HepG2 (cell line): ENCODE measurements around the gene BAZ1B. TPM values are rescaled to one million over a fixed set of nuclear protein-coding genes. Genes with fewer than 3 reads are reported as not detected.
"Not testable (repeated sequence)": the region's sequence is repeated elsewhere in the genome, so short reads cannot be mapped to it uniquely, and the experiment has no call there.

Source experiments
- EP300 ChIP-seq, 3 experiments: sonication (generic) in 1 of 3; formaldehyde crosslinking in 1 of 3; IDR thresholded peaks; 2 replicates each; pipeline versions ENCODE4 v1.5.1 to v1.6.1; 2011 to 2020; ENCODE audit warnings: low read depth in 2 of 3, low read length in 2 of 3, borderline replicate concordance in 1 of 3, improper control_type of control experiment in 1 of 3, mild to moderate bottlenecking in 1 of 3, missing genetic modification reagents in 1 of 3, moderate library complexity in 1 of 3
- ETV5 ChIP-seq: IDR thresholded peaks from 2 replicates; pipeline ENCODE4 v1.6.1; 2018; ENCODE audit warnings: missing biosample characterization, missing genetic modification reagents, inconsistent platforms, borderline replicate concordance
- MAX ChIP-seq: IDR thresholded peaks from 2 replicates; pipeline ENCODE4 v1.6.1; 2012; ENCODE audit warnings: inconsistent platforms
- SP4 ChIP-seq: sonication (generic); formaldehyde crosslinking; IDR thresholded peaks from 2 replicates; pipeline ENCODE4 v1.8.1; 2023; ENCODE audit warnings: mild to moderate bottlenecking, missing genetic modification reagents
- SP5 ChIP-seq: IDR thresholded peaks from 2 replicates; pipeline ENCODE4 v1.6.1; 2016; ENCODE audit warnings: low read depth, borderline replicate concordance
- SPEN ChIP-seq: sonication (generic); formaldehyde crosslinking; IDR thresholded peaks from 2 replicates; pipeline ENCODE4 v1.5.1; 2020; ENCODE audit warnings: low read depth, mild to moderate bottlenecking, missing genetic modification reagents
- TFE3 ChIP-seq: IDR thresholded peaks from 2 replicates; pipeline ENCODE4 v1.6.1; 2016
- ZBTB43 ChIP-seq: sonication (generic); formaldehyde crosslinking; conservative IDR thresholded peaks from 2 replicates; pipeline ENCODE4 v1.4.0; 2020; ENCODE audit warnings: missing genetic modification reagents
- ZNF772 ChIP-seq: sonication (generic); formaldehyde crosslinking; IDR thresholded peaks from 2 replicates; pipeline ENCODE4 v1.5.0; 2020; ENCODE audit warnings: mild to moderate bottlenecking, missing genetic modification reagents
- polyA plus RNA-seq, 8 experiments: library from polyadenylated mRNA; depleted of rRNA in 3 of 8; stranded (reverse) in 7 of 8; unstranded in 1 of 8; fragments of >200 nt; fragmentation: Illumina TruSeq in 4 of 8; extraction: Trizol in 4 of 8; gene quantifications; 2 replicates each; pipeline versions ENCODE4 v1.2.1 to v1.2.3, GENCODE V29; 2011 to 2016; ENCODE audit warnings: low read depth in 4 of 8, missing spikeins in 1 of 8, mixed read lengths in 1 of 8; ENCODE audit not compliant: insufficient read depth in 1 of 8
- total RNA-seq, 5 experiments: library from RNA; depleted of rRNA; stranded (reverse); fragments of >200 nt; fragmentation: Illumina TruSeq; extraction: Trizol; gene quantifications; 2 replicates each; pipeline ENCODE4 v1.2.3, GENCODE V29; 2016; ENCODE audit warnings: low read depth in 1 of 5

Gene BAZ1B
- total and polyA plus RNA-seq, 2 of the 13 experiments (the other 11 are each of a cell fraction or from before 2014, with no cell fraction given): 18.6 to 69.4 TPM

- TF ChIP-seq SP5 (CRISPR knock-in tag) (peak; percentile 96), ZNF772 (CRISPR knock-in tag) (0 out of 2 replicates have a peak, but pooled peaks have one; percentile 46), TFE3 (CRISPR knock-in tag) (peak; percentile 69), SP4 (peak; percentile 44; the same call in 1 of the 2 replicates), ZBTB43 (CRISPR knock-in tag) (peak; percentile 87), SPEN (peak; percentile 55; the same call in 1 of the 2 replicates), ETV5 (CRISPR knock-in tag) (peak; percentile 32; the same call in 1 of the 2 replicates), EP300 (CRISPR knock-in tag; IDR thresholded peaks at IDR 0.05; ENCODE audit: borderline replicate concordance) (0 out of 2 replicates have a peak, but pooled peaks have one; percentile 20), MAX (peak; percentile 67)
- not testable (repeated sequence) for TF ChIP-seq EP300 (IDR thresholded peaks at IDR 0.05; ENCODE audit: low read depth in 2 of 2, low read length in 2 of 2)
Measured at GRCh38 chr7:73420016-73420415, 102.1 kb downstream of the BAZ1B start (continued).
